ENCODE results near the gene SLC35E3.

SLC35E3 gene

GRCh38 chr12:68745376-68745903 lies 536 bp upstream of the SLC35E3 start:
- no peak for DNase-seq (ENCODE audit: low read depth)
- peak overlapping the region; percentile 89 for H3K4me3 ChIP-seq (ENCODE audit: control insufficient read depth, low read depth, low read length)
- no peak for TF ChIP-seq CTCF (IDR thresholded peaks at IDR 0.05; ENCODE audit: control insufficient read depth, insufficient read depth, low read depth, low read length, missing control alignments)

GRCh38 chr12:68746572-68747180 lies 700 bp downstream of the SLC35E3 start:
- TF ChIP-seq CTCF (IDR thresholded peaks at IDR 0.05; ENCODE audit: control insufficient read depth, insufficient read depth, low read depth, low read length, missing control alignments): no peak
- H3K4me3 ChIP-seq (ENCODE audit: control insufficient read depth, low read depth, low read length): peak overlapping the region; percentile 89
- peak; percentile 23 for DNase-seq (ENCODE audit: low read depth)

GRCh38 chr12:68749443-68749842 lies 3.5 kb downstream of the SLC35E3 start:
- no peak overlapping the region for H3K4me3 ChIP-seq (ENCODE audit: control insufficient read depth, low read depth, low read length)
- no peak for TF ChIP-seq CTCF (IDR thresholded peaks at IDR 0.05; ENCODE audit: control insufficient read depth, insufficient read depth, low read depth, low read length, missing control alignments)
- DNase-seq (ENCODE audit: low read depth): no peak

- H3K4me3 ChIP-seq (ENCODE audit: control insufficient read depth, low read depth, low read length): no peak overlapping the region
Observed at GRCh38 chr12:68749861-68750260, 3.9 kb downstream of the SLC35E3 start.

GRCh38 chr12:68750506-68750905 lies 4.5 kb downstream of the SLC35E3 start:
- DNase-seq (ENCODE audit: low read depth): no peak
- no peak overlapping the region for H3K4me3 ChIP-seq (ENCODE audit: control insufficient read depth, low read depth, low read length)
- no peak for TF ChIP-seq CTCF (IDR thresholded peaks at IDR 0.05; ENCODE audit: control insufficient read depth, insufficient read depth, low read depth, low read length, missing control alignments)

More at GRCh38 chr12:68749861-68750260, 3.9 kb downstream of the SLC35E3 start:
- TF ChIP-seq CTCF (IDR thresholded peaks at IDR 0.05; ENCODE audit: control insufficient read depth, insufficient read depth, low read depth, low read length, missing control alignments): no peak
- DNase-seq (ENCODE audit: low read depth): no peak

GRCh38 chr12:68755536-68756243 lies 9.7 kb downstream of the SLC35E3 start:
- TF ChIP-seq CTCF (IDR thresholded peaks at IDR 0.05; ENCODE audit: control insufficient read depth, insufficient read depth, low read depth, low read length, missing control alignments): no peak
- no peak overlapping the region for H3K4me3 ChIP-seq (ENCODE audit: control insufficient read depth, low read depth, low read length)
- DNase-seq (ENCODE audit: low read depth): no peak

All from AG09309 (cell line).